ENCODE data around the gene SLC39A11. TPM values are rescaled to one million over a fixed set of nuclear protein-coding genes. Genes with fewer than 3 reads are reported as not detected.

The SLC39A11 gene
- total RNA-seq, 1 donor: 15.8 TPM

- no peak for DNase-seq (ENCODE audit: low read depth)
- TF ChIP-seq CTCF (IDR thresholded peaks at IDR 0.05; ENCODE audit: insufficient read depth, low read length): no peak
- no peak overlapping the region for H3K4me3 ChIP-seq (ENCODE audit: low read depth, low read length)
Observed at GRCh38 chr17:72654706-72655105, 437.8 kb downstream of the SLC39A11 start.

GRCh38 chr17:72651988-72652387 is 440.5 kb downstream of the SLC39A11 start:
- no peak for TF ChIP-seq CTCF (IDR thresholded peaks at IDR 0.05; ENCODE audit: insufficient read depth, low read length)
- no peak for DNase-seq (ENCODE audit: low read depth)
- H3K4me3 ChIP-seq (ENCODE audit: low read depth, low read length): no peak overlapping the region

- TF ChIP-seq CTCF (IDR thresholded peaks at IDR 0.05; ENCODE audit: insufficient read depth, low read length): no peak
- no peak for DNase-seq (ENCODE audit: low read depth)
- H3K4me3 ChIP-seq (ENCODE audit: low read depth, low read length): no peak overlapping the region
Observed at GRCh38 chr17:72648702-72649101, 443.8 kb downstream of the SLC39A11 start.

- no peak for DNase-seq (ENCODE audit: low read depth)
Observed at GRCh38 chr17:72646176-72646575, 446.3 kb downstream of the SLC39A11 start.

GRCh38 chr17:72644492-72644891 is 448.0 kb downstream of the SLC39A11 start:
- TF ChIP-seq CTCF (IDR thresholded peaks at IDR 0.05; ENCODE audit: insufficient read depth, low read length): no peak
- no peak overlapping the region for H3K4me3 ChIP-seq (ENCODE audit: low read depth, low read length)
- no peak for DNase-seq (ENCODE audit: low read depth)

More at GRCh38 chr17:72646176-72646575, 446.3 kb downstream of the SLC39A11 start:
- H3K4me3 ChIP-seq (ENCODE audit: low read depth, low read length): no peak overlapping the region
- no peak for TF ChIP-seq CTCF (IDR thresholded peaks at IDR 0.05; ENCODE audit: insufficient read depth, low read length)

GRCh38 chr17:72643575-72644216 is 448.8 kb downstream of the SLC39A11 start:
- H3K4me3 ChIP-seq (ENCODE audit: low read depth, low read length): no peak overlapping the region
- TF ChIP-seq CTCF (IDR thresholded peaks at IDR 0.05; ENCODE audit: insufficient read depth, low read length): no peak
- DNase-seq (ENCODE audit: low read depth): no peak

GRCh38 chr17:72642720-72643119 is 449.8 kb downstream of the SLC39A11 start:
- TF ChIP-seq CTCF (IDR thresholded peaks at IDR 0.05; ENCODE audit: insufficient read depth, low read length): no peak
- no peak overlapping the region for H3K4me3 ChIP-seq (ENCODE audit: low read depth, low read length)
- no peak for DNase-seq (ENCODE audit: low read depth)

All from fibroblast of the aortic adventitia (primary cell).